HG03066 (cell line): ENCODE measurements around the gene ASTN2.

Source experiments
- ATAC-seq: cut with Tn5 transposase; IDR thresholded peaks from one replicate; pipeline ENCODE4 v1.9.1; 2021; ENCODE audit warnings: low read depth; ENCODE audit not compliant: unreplicated experiment

ASTN2 gene

DNA sequence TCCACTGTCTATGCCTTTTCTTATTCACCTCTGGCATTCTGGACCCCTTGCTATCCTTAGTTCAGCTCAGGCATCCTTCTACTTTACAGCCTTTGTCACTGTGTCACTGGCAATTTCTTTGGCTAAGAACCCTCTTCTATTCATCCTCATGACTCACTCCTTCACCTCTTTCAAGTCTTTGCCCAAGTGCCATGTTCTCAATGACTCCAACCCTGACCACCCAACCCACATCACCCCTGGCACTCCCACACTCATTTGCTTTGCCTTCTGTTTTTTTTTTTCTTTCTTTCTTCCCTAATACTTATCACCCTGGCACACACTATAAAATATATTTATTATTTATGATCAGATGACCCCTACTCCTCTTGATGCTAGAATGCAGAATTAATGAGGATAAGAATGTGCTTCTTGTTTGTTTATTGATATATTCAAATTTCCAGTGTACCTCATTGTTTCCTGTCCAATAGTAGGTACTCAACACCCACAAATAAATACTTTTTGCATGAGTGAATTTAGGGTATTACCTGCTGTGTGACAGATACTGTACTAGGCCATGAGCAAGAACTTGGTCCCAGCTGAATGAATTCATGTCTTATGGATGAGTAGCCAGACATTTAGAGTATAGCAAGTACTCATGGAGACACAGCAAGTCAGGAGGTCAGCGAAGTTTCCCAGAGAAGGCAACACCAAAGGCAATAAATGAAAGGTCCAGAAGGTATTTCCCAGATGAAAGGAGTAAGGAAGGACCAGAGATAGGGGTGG is 1025.1 kb downstream of the ASTN2 start:
- ATAC-seq: no peak

DNA sequence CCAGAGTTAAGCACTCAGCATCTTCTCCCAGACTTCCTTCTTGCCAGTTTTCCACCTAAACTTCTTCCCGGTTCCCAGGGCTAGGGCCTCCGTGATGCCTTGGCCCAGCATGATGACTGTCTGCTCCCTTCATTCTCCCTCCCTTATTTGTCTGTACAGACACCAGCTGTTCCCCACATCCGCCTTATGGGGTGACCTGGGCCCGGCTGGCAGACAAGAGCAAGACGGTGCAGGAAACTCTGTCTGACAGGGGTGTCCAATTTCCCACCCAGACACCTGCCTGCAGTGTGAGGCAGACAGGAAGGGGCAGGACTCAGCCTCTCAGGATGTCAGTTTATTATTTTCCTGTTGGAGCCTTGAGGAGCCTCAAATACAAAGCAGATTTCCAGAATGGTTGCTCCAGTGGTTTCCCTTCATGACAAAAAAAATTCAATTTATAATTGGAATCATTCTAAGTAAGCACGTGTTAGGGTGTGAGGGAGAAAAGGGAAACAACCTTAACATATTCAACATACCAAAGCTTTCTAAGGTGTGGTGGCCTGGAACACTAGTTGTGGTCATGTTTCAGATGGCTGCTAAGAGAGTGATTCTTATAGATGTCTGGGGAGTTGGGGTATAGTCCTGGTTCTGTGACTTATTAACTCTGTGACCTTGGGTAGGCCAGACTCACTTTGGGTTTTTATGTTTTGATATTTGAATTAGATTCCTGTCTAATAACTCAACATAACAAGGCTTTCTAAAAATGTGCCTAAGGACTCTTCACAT is 1026.7 kb downstream of the ASTN2 start:
- ATAC-seq: no peak

DNA sequence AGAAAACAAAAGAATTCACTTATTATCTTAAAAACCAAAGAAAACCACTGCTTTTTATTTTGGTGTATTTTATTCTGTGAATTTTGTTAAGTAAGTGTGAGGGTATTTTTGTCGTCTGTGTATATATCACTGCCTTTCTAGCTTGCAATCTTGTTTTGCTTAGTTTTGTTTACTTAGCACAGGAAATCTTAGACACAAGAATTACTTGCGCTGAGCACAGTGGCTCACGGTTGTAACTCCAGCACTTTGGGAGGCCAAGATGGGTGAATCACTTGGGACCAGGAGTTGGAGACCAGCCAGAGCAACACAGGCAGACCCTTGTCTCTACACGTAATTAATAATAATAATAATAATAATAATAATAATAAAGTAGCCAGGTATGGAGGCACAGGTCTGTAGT is 1030.9 kb downstream of the ASTN2 start:
- no peak for ATAC-seq

DNA sequence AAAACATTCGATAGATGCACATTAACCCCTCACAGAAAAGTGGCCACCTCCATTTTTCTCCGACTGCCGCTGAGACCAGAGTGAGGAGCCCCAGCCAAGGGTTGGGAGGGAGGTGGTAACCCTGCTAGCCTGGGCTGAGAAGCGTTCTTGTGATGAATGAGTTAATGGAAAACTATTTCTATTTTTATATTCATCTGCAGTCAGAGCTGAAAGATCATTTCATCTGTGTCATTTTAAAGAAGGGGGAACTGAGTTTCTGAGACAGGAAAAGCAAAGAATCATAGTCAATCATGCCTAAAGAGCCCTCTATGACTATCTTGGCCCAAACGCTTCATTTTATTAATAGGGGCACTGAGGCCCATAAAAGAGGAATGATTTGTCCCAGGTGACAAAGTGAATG is 1031.7 kb downstream of the ASTN2 start:
- no peak for ATAC-seq

DNA sequence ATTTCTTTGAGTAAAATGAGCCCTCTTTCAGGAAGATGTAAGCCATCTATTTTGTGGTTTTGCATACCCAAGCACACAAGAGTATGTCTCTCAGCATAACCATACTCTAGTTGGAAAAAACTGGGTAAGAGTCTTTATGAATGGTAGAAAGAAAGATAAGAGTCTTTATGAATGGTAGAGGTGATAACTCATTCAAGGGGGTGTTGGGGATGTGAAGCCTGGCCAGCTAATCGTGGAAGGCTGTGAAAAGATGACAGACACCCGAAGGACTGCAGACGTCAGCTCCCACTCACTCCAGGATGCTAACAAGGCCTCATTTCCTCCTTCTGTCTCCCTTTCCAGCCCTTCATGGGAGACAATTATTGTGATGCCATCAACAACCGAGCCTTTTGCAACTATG is 1032.8 kb downstream of the ASTN2 start:
- ATAC-seq: no peak

DNA sequence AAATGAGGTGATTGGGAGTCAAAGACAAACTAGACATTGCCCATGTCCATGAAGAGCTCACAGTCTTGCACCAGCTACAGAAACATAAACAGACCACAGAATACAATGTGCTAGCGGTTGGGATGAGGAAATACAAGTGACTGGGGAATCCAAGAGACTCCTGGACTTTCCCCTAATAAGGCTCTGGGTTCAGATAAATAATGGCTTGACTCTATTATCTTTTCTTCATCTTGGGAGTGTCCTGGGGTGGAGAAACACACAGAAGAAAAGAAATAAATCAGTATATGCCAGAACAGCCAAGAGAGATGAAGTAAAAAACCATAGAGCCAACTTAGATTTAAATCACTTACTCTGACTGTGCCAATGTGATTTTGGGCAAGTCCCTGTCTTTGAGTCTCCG is 1033.5 kb downstream of the ASTN2 start:
- ATAC-seq: no peak

DNA sequence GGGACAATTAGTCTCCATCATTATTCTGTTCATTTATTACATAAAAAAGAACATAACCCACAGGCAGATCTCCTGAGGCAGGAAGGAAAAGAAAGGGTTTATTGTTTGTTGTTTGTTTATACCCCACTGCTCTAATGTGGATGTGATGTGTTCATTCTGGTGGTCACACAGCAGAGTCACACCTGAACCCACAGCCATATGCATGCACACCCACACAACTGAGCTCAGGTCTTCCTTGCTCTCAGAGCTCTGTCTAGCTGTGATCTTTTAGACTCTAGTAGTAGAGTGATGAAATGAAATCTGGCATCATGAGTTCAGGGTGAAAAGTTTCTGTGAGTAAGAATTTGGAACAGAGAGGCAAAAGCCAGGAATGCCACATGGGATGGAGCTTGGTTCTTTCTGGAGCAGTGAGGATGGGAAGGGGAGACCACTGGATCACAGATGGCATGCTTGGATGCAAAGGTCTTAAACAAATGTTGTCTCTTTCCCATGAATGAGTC is 1034.3 kb downstream of the ASTN2 start:
- ATAC-seq: no peak

DNA sequence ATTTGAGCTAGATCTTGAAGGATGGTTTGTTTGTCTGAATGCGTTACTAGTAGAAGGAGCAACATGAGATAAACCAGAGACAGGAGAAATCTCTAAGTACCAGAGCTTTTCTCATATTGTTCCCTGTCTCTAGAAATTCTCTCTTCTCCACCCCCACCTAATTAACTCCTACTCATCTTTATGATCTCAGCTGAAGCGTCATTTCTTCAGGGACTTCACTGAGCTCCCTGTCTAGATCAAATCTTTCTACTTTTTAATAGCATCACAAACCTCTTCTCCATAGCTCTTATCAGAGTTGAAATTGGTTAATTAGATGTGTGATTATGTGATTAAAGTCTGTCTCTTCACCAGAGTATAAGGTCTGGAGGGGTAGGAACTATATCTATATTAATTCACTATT is 1035.0 kb downstream of the ASTN2 start:
- ATAC-seq: no peak

DNA sequence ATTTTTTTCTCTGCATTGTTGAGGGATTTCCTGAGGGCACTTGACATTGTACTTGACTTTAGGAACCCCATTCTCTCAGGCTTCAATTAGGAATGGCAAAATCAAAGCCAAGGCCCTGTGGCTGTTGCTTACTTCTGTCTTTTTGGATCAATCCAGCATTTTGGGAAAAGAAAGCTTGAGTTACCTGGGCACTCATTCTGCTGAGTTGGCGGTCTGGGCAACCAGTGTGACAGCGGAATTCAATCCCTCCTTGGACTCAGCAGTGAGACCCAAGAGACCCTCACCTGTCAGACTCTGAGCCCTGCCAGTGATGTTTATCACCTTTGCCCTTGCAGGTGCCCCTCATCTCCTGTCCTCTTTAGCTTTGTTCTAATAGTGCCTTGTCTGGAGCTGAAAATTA is 1036.0 kb downstream of the ASTN2 start:
- no peak for ATAC-seq

DNA sequence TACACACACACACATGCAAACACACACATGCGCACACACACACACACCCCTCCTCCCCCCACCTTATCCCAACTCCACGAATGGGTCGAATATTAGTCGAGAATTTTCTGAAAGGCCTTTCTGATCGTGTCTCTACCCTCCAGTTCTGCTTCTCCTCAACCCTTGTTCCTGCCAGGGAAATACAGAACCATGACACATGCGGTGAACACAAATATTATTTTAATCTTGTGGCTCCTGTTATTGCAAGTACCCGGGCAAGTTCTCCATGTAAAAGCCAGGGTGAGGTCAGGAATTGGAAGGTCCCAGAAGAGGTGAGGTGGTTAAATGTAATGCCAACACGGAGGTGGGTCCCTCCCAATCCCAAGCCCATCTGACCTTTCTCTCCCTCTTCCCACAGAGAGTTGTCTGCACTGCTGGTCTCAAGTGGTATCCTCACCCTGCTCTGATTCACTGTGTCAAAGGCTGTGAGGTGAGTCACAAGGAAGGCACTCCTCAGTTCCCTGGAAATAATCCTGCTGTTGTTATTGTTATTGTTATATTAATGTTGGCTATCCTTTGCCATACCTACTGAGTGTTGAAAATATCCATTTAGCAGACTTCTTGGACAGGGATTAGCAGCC is 1037.6 kb downstream of the ASTN2 start:
- no peak for ATAC-seq
